Measurements from ENCODE around the gene AREL1. TPM values are rescaled to one million over a fixed set of nuclear protein-coding genes. Genes with fewer than 3 reads are reported as not detected.

Gene AREL1
- total and polyA plus RNA-seq, 10 of the 15 experiments (the other 5 are each of a cell fraction or from before 2014, with no cell fraction given), result 6.2 to 40.4 (median 23.7) TPM

DNA sequence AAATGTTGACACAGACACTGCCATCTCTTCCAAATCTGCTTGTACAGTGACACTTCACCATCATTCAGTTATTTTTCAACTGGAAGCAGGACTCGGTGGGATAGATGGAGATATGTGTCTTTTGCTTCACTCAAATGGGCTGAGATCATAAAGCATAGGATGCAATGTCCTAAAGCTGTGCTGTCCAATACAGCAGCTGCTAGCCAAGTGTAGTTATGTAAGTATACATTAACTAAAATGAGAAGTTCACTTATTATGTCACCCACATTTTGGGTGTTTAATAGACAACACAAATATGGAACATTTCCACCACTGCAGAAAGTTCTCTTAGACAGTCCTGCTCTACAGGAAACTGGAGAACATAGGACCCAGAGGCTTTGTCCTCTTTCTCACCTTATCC is 43.6 kb downstream of the AREL1 start (continued):
- TF ChIP-seq BCLAF1 (IDR thresholded peaks at IDR 0.05) (no peak), ZBED1 (IDR thresholded peaks at IDR 0.05; ENCODE audit: borderline replicate concordance) (no peak), FOS (IDR thresholded peaks at IDR 0.05; ENCODE audit: borderline replicate concordance, extremely low read depth, insufficient read length) (no peak), PBX3 (IDR thresholded peaks at IDR 0.05; ENCODE audit: insufficient replicate concordance, low read depth, low read length) (no peak), HDAC6 (IDR thresholded peaks at IDR 0.05; ENCODE audit: unreplicated experiment) (no peak), SMAD5 (IDR thresholded peaks at IDR 0.05; ENCODE audit: low read depth) (no peak), CTCF (IDR thresholded peaks at IDR 0.05 in 2 of 3, conservative IDR thresholded peaks at IDR 0.05 in 1 of 3; ENCODE audit: control insufficient read depth in 2 of 3, extremely low read depth in 1 of 3, insufficient read depth in 1 of 3, low read depth in 3 of 3, low read length in 3 of 3) (no peak), DPF2 (IDR thresholded peaks at IDR 0.05) (no peak)

Measured in GM12878 (cell line).